Measurements from ENCODE around the gene MRPL49.
"Not testable (repeated sequence)": the region's sequence is repeated elsewhere in the genome, so short reads cannot be mapped to it uniquely, and the experiment has no call there.

Gene MRPL49

DNA sequence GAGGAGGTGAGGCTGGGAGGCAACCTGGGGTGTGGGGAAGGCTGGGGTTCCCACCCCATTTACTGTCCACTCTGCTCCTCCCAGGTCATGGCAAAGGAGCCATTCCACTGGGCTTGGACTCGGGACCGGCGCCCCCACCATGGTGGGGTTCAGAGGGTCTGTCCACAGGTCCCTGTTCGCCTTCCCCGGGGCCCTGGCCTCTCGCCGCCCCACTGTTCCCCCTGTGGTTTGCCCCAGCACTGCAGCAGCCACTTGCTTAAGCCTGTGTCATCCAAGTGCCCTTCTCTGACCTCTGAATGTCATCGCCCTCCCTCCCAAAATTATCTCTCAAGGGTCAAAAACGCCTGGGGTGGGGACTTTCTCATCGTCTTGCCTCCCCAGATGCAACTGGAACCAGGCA, 50.5 kb downstream of the MRPL49 start:
- no peak for DNase-seq

GRCh38 chr11:65174571-65175010, 52.5 kb downstream of the MRPL49 start:
- DNase-seq = not testable (repeated sequence)
